ENCODE measurements around the gene OPCML. TPM values are rescaled to one million over a fixed set of nuclear protein-coding genes. Genes with fewer than 3 reads are reported as not detected.

OPCML gene
- total and polyA plus RNA-seq, 2 donors (not counting 1 experiment from before 2014, with no cell fraction given), result 0.99 to 2.8 TPM

DNA sequence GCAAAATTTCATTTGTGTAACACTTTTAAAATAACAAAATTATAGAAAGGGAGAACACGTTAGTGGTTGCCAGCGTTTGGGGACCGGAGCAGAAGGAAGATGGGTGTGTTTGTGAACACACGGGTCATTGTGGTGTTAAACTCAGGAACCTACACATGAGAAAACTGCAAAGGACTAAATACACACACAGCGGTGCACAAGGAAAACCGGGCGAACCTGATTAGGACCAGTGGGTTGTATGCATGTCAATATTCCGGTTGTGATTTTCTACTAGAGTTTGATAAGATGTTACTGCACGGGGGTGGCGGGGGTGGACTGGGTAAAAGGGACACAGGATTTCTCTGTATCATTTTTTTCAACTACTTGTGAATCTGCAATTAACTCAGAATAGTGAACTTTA lies 351.2 kb downstream of the OPCML start:
- DNase-seq (ENCODE audit: low read depth in 2 of 2), result no peak
- no peak overlapping the region for H3K4me2 ChIP-seq (ENCODE audit: extremely low read depth, insufficient read depth, low read length)
- H3K79me2 ChIP-seq (ENCODE audit: control insufficient read depth, insufficient read depth, low read length), result no peaks in the 10 kb centered on the region
- no peak overlapping the region for H3K4me3 ChIP-seq (replicated peaks in 1 of 4; ENCODE audit: control extremely low read depth in 1 of 4, insufficient read depth in 1 of 4, low read depth in 3 of 4, low read length in 4 of 4)
- H3K36me3 ChIP-seq (ENCODE audit: control insufficient read depth, insufficient read depth, low read length), result no peaks in the 10 kb centered on the region
- H3K27ac ChIP-seq (ENCODE audit: insufficient read depth, low read length), result no peak overlapping the region
- no peaks in the 10 kb centered on the region for H3K27me3 ChIP-seq (ENCODE audit: control insufficient read depth, insufficient read depth, low read length)
- no peaks in the 10 kb centered on the region for H4K20me1 ChIP-seq (ENCODE audit: control insufficient read depth, extremely low read depth, insufficient read depth, low read length)
- TF ChIP-seq EZH2 (IDR thresholded peaks at IDR 0.05; ENCODE audit: low read length, missing control alignments), result no peak
- TF ChIP-seq, protein P1, sequence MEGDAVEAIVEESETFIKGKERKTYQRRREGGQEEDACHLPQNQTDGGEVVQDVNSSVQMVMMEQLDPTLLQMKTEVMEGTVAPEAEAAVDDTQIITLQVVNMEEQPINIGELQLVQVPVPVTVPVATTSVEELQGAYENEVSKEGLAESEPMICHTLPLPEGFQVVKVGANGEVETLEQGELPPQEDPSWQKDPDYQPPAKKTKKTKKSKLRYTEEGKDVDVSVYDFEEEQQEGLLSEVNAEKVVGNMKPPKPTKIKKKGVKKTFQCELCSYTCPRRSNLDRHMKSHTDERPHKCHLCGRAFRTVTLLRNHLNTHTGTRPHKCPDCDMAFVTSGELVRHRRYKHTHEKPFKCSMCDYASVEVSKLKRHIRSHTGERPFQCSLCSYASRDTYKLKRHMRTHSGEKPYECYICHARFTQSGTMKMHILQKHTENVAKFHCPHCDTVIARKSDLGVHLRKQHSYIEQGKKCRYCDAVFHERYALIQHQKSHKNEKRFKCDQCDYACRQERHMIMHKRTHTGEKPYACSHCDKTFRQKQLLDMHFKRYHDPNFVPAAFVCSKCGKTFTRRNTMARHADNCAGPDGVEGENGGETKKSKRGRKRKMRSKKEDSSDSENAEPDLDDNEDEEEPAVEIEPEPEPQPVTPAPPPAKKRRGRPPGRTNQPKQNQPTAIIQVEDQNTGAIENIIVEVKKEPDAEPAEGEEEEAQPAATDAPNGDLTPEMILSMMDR (conservative IDR thresholded peaks at IDR 0.05 in 1 of 2, IDR thresholded peaks at IDR 0.05 in 1 of 2; ENCODE audit: low read depth in 1 of 2, low read length in 2 of 2), result no peak
- H3K9ac ChIP-seq (ENCODE audit: insufficient read depth, low read length), result no peak overlapping the region
- H3K4me1 ChIP-seq (ENCODE audit: control insufficient read depth, extremely low read depth, insufficient read depth, low read length), result no peaks in the 10 kb centered on the region
- H2AFZ ChIP-seq (ENCODE audit: low read length), result no peak overlapping the region
- H3K9me3 ChIP-seq (ENCODE audit: control insufficient read depth, insufficient read depth, low read depth, low read length), result no peaks in the 10 kb centered on the region

DNA sequence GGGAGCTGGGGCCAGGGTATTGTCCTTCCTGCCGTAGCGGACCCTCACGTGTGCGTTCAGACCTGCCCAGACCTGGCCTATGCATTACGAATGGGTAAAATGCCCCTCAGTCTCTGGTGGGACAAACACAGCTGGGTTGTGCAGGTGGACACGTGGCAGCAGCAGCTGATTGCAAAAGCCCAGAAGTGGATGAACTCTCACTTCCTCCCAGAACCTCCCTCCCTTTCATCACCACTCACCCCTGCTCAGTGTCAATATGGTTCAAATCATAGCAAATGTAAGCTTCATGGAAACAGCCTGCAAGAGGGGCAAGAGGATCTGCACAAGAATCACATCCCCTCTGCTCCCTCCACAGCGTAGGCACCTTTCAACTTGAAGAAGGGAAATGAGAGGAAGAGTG lies 352.1 kb downstream of the OPCML start:
- H3K9ac ChIP-seq (ENCODE audit: insufficient read depth, low read length), result no peak overlapping the region
- TF ChIP-seq EZH2 (IDR thresholded peaks at IDR 0.05; ENCODE audit: low read length, missing control alignments), result no peak
- TF ChIP-seq, protein P1 (conservative IDR thresholded peaks at IDR 0.05 in 1 of 2, IDR thresholded peaks at IDR 0.05 in 1 of 2; ENCODE audit: low read depth in 1 of 2, low read length in 2 of 2), result no peak
- H2AFZ ChIP-seq (ENCODE audit: low read length), result no peak overlapping the region
- no peaks in the 10 kb centered on the region for H3K27me3 ChIP-seq (ENCODE audit: control insufficient read depth, insufficient read depth, low read length)
- H3K9me3 ChIP-seq (ENCODE audit: control insufficient read depth, insufficient read depth, low read depth, low read length), result no peaks in the 10 kb centered on the region
- H3K4me2 ChIP-seq (ENCODE audit: extremely low read depth, insufficient read depth, low read length), result no peak overlapping the region
- H3K27ac ChIP-seq (ENCODE audit: insufficient read depth, low read length), result no peak overlapping the region
- no peaks in the 10 kb centered on the region for H3K36me3 ChIP-seq (ENCODE audit: control insufficient read depth, insufficient read depth, low read length)
- H3K4me1 ChIP-seq (ENCODE audit: control insufficient read depth, extremely low read depth, insufficient read depth, low read length), result no peaks in the 10 kb centered on the region
- no peak for DNase-seq (ENCODE audit: low read depth in 2 of 2)
- no peaks in the 10 kb centered on the region for H4K20me1 ChIP-seq (ENCODE audit: control insufficient read depth, extremely low read depth, insufficient read depth, low read length)
- H3K4me3 ChIP-seq (replicated peaks in 1 of 4; ENCODE audit: control extremely low read depth in 1 of 4, insufficient read depth in 1 of 4, low read depth in 3 of 4, low read length in 4 of 4), result no peak overlapping the region
- H3K79me2 ChIP-seq (ENCODE audit: control insufficient read depth, insufficient read depth, low read length), result no peaks in the 10 kb centered on the region

DNA sequence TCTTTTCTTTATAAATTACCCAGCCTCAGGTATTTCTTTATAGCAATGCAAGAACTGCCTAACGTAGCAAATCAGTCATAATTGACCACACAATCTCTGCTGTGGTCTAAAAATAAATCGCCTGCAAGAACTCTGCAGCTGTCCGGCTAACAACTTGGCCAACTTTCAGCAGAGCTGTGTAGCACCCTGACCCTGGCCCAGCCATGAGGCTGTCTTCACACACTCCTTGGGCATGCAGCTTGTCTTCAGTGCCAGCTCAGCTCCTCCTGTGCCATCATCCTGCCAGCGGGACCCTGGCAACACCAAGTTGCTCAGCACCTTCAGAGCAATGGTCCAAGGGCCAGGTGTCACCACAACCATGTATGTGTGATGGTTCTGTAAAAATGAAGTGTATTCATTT lies 355.6 kb downstream of the OPCML start:
- no peaks in the 10 kb centered on the region for H4K20me1 ChIP-seq (ENCODE audit: control insufficient read depth, extremely low read depth, insufficient read depth, low read length)

More for the DNA sequence above, 355.6 kb downstream of the OPCML start:
- H3K27me3 ChIP-seq (ENCODE audit: control insufficient read depth, insufficient read depth, low read length), result no peaks in the 10 kb centered on the region
- H3K9me3 ChIP-seq (ENCODE audit: control insufficient read depth, insufficient read depth, low read depth, low read length), result no peaks in the 10 kb centered on the region
- no peaks in the 10 kb centered on the region for H3K36me3 ChIP-seq (ENCODE audit: control insufficient read depth, insufficient read depth, low read length)
- H3K9ac ChIP-seq (ENCODE audit: insufficient read depth, low read length), result no peak overlapping the region
- no peaks in the 10 kb centered on the region for H3K79me2 ChIP-seq (ENCODE audit: control insufficient read depth, insufficient read depth, low read length)
- no peaks in the 10 kb centered on the region for H3K4me1 ChIP-seq (ENCODE audit: control insufficient read depth, extremely low read depth, insufficient read depth, low read length)
- no peak for TF ChIP-seq EZH2 (IDR thresholded peaks at IDR 0.05; ENCODE audit: low read length, missing control alignments)
- TF ChIP-seq, protein P1 (conservative IDR thresholded peaks at IDR 0.05 in 1 of 2, IDR thresholded peaks at IDR 0.05 in 1 of 2; ENCODE audit: low read depth in 1 of 2, low read length in 2 of 2), result no peak
- no peak overlapping the region for H3K4me3 ChIP-seq (replicated peaks in 1 of 4; ENCODE audit: control extremely low read depth in 1 of 4, insufficient read depth in 1 of 4, low read depth in 3 of 4, low read length in 4 of 4)
- no peak overlapping the region for H2AFZ ChIP-seq (ENCODE audit: low read length)
- no peak for DNase-seq (ENCODE audit: low read depth in 2 of 2)
- H3K4me2 ChIP-seq (ENCODE audit: extremely low read depth, insufficient read depth, low read length), result no peak overlapping the region
- H3K27ac ChIP-seq (ENCODE audit: insufficient read depth, low read length), result no peak overlapping the region
